Hypothalamus (tissue), 51 donors: ENCODE measurements around the gene GCN1.

Experiments used
- DNase-seq, 51 donors: peaks; one replicate each; lab custom pipeline; 2025; lab: John Stamatoyannopoulos, UW

GCN1 gene

GRCh38 chr12:120229487-120230325 lies 35.2 kb upstream of the GCN1 start:
- no peak for DNase-seq

GRCh38 chr12:120229071-120229486 lies 34.6 kb upstream of the GCN1 start:
- DNase-seq, result no peak

- DNase-seq, result peak; percentile 14 to 88 (median 69)
Observed at GRCh38 chr12:120228291-120229070, 34.0 kb upstream of the GCN1 start.

- no peak for DNase-seq
Observed at GRCh38 chr12:120228041-120228290, 33.5 kb upstream of the GCN1 start.

- DNase-seq, result no peak
Observed at GRCh38 chr12:120227233-120228040, 32.9 kb upstream of the GCN1 start.

- DNase-seq, result no peak
Observed at GRCh38 chr12:120225852-120226640, 31.5 kb upstream of the GCN1 start.

- no peak for DNase-seq
Observed at GRCh38 chr12:120225200-120225558, 30.7 kb upstream of the GCN1 start.

GRCh38 chr12:120224304-120225199 lies 30.0 kb upstream of the GCN1 start:
- peak in 27 of 51 donors; percentile 14 to 68 (median 32) for DNase-seq

GRCh38 chr12:120223458-120224303 lies 29.2 kb upstream of the GCN1 start:
- no peak for DNase-seq

- DNase-seq, result no peak
Observed at GRCh38 chr12:120222288-120222832, 27.8 kb upstream of the GCN1 start.

- DNase-seq, result no peak
Observed at GRCh38 chr12:120221576-120221900, 27.0 kb upstream of the GCN1 start.

- peak in 3 of 51 donors; percentile 14 to 34 (median 31) for DNase-seq
Observed at GRCh38 chr12:120220838-120221575, 26.5 kb upstream of the GCN1 start.

GRCh38 chr12:120218680-120219606 lies 24.4 kb upstream of the GCN1 start:
- no peak for DNase-seq

- DNase-seq, result peak in 1 of 51 donors; percentile 12
Observed at GRCh38 chr12:120216742-120217605, 22.5 kb upstream of the GCN1 start.
